NT2/D1 (cell line): ENCODE data around the gene SLC19A1.

Source experiments
- SUZ12 ChIP-seq: IDR thresholded peaks from 2 replicates; pipeline ENCODE4 v1.6.1; 2011; ENCODE audit not compliant: insufficient read length, insufficient read depth; ENCODE audit errors: extremely low read depth
- YY1 ChIP-seq: IDR thresholded peaks from 2 replicates; pipeline ENCODE4 v1.6.1; 2011; ENCODE audit not compliant: insufficient read length, insufficient read depth
- ZNF274 ChIP-seq: IDR thresholded peaks from 2 replicates; pipeline ENCODE4 v1.6.1; 2011; ENCODE audit warnings: mild to moderate bottlenecking, low read depth, low read length

DNA sequence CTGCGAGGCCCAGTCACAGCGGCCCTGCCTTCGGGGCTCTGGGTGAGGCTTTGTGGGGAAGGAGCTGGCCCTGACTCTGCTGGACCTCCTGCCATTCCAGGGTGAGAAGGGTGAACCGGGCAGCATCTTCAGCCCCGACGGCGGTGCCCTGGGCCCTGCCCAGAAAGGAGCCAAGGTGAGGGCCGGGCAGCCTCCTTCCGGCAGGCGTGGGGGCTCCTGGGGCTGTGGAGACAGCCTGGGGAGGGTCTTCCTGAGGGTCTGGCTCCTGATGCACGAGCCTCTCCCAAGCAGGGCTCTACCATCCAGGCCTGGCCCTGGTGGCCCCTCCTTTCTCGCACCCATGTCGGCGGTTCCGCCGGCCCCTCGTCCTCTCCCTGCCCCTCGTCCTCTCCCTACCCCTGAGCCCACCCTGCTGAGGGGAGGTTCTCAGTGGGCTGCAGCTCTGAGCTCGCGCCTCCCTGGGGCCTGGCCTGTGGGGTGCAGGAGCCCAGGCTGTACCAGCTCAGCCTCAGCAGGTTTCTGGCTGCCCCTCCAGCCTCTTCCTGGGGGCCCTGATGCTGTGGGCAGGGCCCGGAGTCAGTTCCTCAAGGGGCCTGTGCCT is 48.7 kb downstream of the SLC19A1 start:
- TF ChIP-seq YY1 (no peak), SUZ12 (no peak), ZNF274 (no peak)
